ENCODE measurements around the gene RHOJ. TPM values are rescaled to one million over a fixed set of nuclear protein-coding genes. Genes with fewer than 3 reads are reported as not detected.

The RHOJ gene
- total RNA-seq, 1 donor from 2014 or later: 13.3 TPM

DNA sequence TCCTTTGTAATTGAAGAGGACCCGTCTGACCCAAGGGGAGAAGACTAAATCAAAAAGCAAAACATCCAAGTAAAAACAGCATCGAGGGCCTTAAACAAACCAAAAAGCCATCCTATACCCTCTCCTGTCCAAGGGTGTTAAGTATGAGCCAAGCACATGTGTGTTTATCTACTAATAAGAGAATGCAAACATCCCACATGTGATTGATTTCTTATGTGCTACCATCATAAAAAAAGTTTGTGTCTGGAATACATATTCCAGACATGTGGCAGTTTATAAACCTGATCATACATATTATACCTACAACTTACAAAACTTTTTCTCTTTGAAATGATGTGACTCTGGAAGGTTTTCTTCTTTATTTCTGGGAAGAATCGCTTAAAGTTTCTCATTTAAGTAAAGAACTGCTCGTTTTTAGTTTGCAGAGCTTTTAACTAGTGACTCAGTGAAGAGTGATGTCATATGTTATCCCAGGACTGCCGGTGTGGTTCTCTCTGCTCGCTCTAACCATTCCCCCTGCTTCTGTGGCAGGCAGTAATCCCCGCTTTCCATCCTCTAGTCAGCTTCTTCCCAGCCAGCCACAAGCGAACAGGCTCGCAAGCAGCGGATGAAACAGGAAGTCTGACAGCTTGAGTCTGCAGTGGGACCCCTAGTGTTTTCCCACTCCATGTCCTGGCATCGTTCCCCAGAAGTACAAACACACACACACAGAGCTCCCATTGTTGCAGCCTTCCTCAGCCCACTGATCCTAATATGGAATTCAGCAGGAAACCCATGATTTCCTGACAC is 431 bp upstream of the RHOJ start:
- intact Hi-C loops (cut with micrococcal nuclease): no loop called here
- DNase-seq (peak; percentile 81), ATAC-seq (peak; percentile 96)

DNA sequence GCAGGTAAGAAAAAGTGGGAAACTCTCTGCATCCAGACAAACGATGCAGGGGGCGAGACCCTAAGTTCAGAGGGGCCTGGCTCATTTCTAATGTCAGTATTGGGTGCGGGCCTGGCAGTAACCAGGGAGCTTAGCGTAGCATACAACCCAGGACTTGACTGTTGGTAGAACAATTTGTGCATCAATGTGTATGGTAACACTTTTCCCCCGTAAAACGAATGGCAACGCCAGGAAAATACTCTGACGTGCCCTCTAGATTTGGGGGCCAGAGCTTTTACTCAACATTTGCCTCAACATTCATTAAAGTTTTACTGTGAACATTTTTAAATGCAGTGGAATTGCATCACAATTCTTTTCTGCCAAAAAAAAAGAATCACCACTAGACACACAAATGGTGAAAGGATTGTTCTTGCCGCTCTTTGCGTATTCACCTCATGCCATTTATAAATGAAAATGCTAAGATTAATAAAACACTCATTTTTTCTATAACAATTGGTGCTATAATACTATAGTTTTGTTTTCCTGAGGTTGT is 867 bp downstream of the RHOJ start:
- ATAC-seq (peak; percentile 33), DNase-seq (peak; percentile 22)
- intact Hi-C loops (cut with micrococcal nuclease): no loop called here

DNA sequence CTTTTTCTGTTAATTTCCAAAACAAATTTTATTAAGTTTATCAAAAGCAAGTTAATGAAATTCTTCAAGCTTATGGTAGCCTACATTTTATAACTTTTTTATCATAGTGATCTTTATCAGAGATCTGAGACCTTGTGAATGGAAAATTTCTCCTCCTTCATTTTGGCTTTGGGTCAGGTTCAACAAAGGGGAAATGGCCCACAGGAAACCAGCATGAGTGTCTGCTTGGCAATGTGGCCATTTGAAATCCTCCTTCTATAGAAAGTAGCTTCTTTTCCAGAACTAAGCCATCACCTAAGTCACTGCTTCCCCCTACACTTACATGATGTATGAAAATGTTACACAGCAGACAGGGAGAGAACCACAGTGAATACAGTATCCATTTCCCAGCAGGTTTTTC is 1.6 kb downstream of the RHOJ start:
- intact Hi-C loops (cut with micrococcal nuclease): no loop called here
- no peak for DNase-seq
- ATAC-seq: no peak

GRCh38 chr14:63209160-63209559 is 4.9 kb downstream of the RHOJ start:
- ATAC-seq: no peak
- intact Hi-C loops (cut with micrococcal nuclease): no loop called here

DNA sequence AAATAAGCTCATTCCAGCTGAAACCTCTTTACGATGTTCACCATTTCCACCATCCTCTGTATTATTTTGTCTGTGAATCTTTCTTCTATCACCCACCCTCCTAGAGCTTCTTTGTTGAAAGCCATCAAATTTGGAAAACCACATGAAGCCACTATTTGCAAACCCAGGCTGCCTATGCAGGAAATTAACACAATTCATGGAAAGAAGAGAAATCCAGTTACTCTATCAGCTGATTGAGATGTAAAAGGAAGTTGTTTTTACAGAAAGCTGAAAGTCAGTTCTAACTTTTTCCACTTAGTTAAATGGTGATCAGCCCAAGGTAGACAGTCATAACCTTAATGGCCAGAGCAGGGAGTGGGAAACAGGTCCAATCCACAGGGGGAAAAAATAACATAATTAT is 6.6 kb downstream of the RHOJ start:
- DNase-seq (no peak), ATAC-seq (no peak)
- intact Hi-C loops (cut with micrococcal nuclease): no loop called here

More at GRCh38 chr14:63209160-63209559, 4.9 kb downstream of the RHOJ start:
- DNase-seq: no peak

DNA sequence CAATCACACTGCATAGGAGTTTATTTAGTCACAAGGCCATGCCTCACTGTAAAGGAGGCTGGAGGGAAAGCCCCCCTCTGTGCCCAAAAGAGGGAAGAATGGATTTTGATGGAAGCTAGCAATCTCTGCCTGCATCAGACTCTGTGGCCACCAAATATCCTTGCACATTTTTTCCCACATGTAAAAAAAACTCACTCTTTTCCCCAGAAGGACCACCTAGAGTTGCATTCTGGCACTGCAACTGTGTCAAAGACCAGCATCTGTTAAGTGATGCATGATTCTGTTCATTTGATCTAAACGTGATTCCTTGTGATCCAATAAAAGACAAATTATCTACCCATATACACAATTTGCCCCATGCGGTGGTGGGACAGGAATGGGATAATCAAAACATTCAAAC is 8.0 kb downstream of the RHOJ start:
- intact Hi-C loops (cut with micrococcal nuclease): no loop called here
- no peak for ATAC-seq
- DNase-seq: no peak

GRCh38 chr14:63212776-63213500 is 8.7 kb downstream of the RHOJ start:
- no peak for ATAC-seq
- intact Hi-C loops (cut with micrococcal nuclease): no loop called here

GRCh38 chr14:63214417-63215196 is 10.4 kb downstream of the RHOJ start:
- DNase-seq (no peak), ATAC-seq (peak; percentile 54)
- intact Hi-C loops (cut with micrococcal nuclease): no loop called here

More at GRCh38 chr14:63212776-63213500, 8.7 kb downstream of the RHOJ start:
- DNase-seq: no peak

- intact Hi-C loops (cut with micrococcal nuclease): no loop called here
- DNase-seq: no peak
- no peak for ATAC-seq
These were observed 16.3 kb downstream of the RHOJ start for GRCh38 chr14:63220526-63220925.

DNA sequence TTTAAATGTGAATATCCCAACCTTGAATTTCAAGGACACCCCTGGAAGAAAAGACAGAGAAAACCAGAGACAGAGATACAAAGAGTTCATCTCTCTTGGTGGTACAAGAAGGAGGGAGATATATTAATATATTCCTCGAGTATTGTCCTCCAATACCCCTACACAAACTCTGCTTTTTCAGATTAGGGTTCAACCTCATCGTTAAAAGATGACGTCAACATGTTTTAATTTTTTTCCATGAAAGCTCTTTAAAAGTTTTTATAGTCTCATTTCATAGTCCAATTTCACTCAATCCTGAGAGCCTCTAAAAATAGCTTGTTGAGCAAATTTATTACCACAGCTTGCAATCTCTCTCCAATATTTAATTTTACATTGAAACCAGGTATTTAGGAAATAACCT is 19.4 kb downstream of the RHOJ start:
- ATAC-seq: no peak
- intact Hi-C loops (cut with micrococcal nuclease): no loop called here
- DNase-seq: no peak

GRCh38 chr14:63224196-63224595 is 20.0 kb downstream of the RHOJ start:
- ATAC-seq: no peak
- intact Hi-C loops (cut with micrococcal nuclease): no loop called here
- DNase-seq: no peak

DNA sequence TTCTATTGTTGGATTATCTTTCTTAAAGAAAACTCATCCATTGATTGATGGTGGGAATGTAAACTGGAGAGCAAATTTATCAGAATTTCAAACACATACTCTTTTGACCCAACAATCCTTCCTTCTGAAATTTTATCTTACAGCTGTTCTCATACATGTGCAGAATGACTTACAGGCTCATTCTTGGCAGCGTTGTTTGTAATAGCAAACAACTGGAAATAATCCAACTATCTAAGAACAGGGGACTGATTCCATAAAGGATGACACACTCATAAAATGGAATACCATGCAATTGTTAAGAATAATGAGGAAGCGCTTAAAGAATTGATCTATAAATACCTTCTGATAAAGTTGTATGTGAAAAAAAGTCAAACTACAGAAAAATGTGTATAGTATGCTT is 24.0 kb downstream of the RHOJ start:
- peak; percentile 27 for ATAC-seq
- DNase-seq: no peak
- intact Hi-C loops (cut with micrococcal nuclease): no loop called here

- DNase-seq (no peak), ATAC-seq (peak; percentile 75)
- intact Hi-C loops (cut with micrococcal nuclease): no loop called here
These were observed 25.3 kb downstream of the RHOJ start for GRCh38 chr14:63229330-63230059.

- intact Hi-C loops (cut with micrococcal nuclease): no loop called here
- no peak for ATAC-seq
- DNase-seq: no peak
These were observed 27.5 kb downstream of the RHOJ start for GRCh38 chr14:63231766-63232165.

GRCh38 chr14:63237791-63238190 is 33.5 kb downstream of the RHOJ start:
- intact Hi-C loops (cut with micrococcal nuclease): no loop called here
- ATAC-seq: no peak
- DNase-seq: no peak

DNA sequence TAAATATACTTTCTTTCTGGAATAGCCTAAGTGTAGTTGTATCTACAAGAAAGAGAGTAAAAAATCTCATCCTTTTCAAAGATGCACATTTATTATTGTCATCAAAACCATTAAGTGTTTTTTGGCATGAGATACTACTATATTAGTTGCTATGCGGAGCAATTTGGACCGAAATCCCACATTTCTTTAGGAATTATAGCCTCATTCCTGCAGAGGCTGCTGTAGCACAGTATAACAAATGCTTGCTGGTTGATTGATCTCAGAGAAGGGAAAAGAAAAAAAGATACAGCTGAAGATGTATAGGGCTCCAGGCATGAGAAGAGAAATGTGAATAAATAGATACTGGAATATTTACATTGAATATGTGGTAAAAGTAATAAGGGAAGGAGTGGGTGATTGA is 36.0 kb downstream of the RHOJ start:
- intact Hi-C loops (cut with micrococcal nuclease): no loop called here
- no peak for DNase-seq
- ATAC-seq: no peak

DNA sequence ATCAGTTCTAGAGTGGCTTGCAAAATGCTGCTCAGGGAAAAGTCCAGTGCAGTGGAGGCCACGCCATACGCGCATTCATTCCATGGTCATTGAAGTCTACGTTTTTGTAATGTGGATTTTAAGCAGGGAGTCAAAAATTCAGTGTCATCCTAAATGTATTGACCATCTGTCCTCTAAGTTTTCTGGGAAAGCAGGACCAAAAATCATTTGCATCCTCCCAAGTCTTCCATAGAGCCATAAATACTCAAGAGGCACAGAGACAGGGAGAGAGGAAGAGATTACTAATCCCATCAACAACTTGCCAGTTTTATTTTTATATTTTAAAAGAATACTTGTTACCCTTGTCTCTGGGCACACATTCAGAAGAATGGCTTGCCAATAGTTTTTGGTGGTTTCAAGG is 36.9 kb downstream of the RHOJ start:
- ATAC-seq (no peak), DNase-seq (no peak)
- intact Hi-C loops (cut with micrococcal nuclease): no loop called here

DNA sequence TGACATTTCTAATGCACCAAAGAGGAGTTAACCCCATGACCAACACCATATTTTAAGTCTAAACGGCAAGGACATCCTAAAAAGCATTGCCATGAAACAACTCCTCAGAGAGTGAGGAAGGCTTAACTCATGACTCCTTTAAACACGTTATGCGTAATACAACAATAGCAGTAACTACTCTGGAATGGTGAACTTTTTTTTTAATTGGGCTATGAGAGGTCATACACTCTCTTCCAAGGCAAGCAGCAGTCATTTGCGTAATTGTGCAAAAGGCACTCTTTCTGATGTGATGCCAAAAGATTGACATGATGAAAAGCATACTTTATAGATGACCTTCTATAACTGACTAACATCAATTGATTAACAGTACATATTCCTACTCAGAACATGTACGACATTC is 39.4 kb downstream of the RHOJ start:
- DNase-seq: no peak
- intact Hi-C loops (cut with micrococcal nuclease): no loop called here
- ATAC-seq: no peak

DNA sequence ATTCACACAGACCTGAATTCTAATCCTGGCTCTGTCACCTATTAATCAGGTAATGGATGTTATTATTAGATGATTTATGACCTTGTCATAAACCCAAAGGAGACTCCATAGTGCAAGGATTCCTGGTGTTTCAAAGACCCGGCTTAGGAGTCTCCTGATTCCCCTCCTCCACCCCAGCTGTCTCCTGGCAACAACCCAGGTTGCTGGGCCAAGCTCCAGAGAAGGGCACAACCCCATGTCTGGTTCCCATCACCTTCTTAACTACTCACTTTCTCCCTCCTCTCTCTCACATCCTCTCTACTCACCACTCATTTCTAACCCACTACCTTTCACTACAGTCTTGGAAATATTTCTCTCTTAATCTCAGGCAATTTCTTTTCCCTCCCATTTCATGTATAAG is 41.6 kb downstream of the RHOJ start:
- ATAC-seq (peak; percentile 39), DNase-seq (peak; percentile 51)
- intact Hi-C loops (cut with micrococcal nuclease): no loop called here
